Measurements from ENCODE around the gene E2F4.

Gene E2F4

GRCh38 chr16:67173808-67174705, 17.9 kb upstream of the E2F4 start:
- DNase-seq (ENCODE audit: low spot score), result peak; percentile 89

DNA sequence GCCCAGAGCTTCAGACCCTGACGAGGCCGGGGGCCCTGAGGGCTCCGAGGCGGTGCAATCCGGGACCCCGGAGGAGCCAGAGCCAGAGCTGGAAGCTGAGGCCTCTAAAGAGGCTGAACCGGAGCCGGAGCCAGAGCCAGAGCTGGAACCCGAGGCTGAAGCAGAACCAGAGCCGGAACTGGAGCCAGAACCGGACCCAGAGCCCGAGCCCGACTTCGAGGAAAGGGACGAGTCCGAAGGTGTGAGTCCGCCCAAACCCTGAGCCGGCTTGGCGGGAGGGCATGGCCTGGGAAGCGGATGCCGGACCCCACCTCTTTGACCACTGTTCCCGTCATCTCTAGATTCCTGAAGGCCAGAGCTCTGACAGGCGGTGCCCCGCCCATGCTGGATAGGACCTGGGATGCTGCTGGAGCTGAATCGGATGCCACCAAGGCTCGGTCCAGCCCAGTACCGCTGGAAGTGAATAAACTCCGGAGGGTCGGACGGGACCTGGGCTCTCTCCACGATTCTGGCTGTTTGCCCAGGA, 17.2 kb upstream of the E2F4 start:
- DNase-seq (ENCODE audit: low spot score), result no peak

- DNase-seq (ENCODE audit: low spot score), result no peak
Measured at GRCh38 chr16:67176662-67177061, 15.3 kb upstream of the E2F4 start.

DNA sequence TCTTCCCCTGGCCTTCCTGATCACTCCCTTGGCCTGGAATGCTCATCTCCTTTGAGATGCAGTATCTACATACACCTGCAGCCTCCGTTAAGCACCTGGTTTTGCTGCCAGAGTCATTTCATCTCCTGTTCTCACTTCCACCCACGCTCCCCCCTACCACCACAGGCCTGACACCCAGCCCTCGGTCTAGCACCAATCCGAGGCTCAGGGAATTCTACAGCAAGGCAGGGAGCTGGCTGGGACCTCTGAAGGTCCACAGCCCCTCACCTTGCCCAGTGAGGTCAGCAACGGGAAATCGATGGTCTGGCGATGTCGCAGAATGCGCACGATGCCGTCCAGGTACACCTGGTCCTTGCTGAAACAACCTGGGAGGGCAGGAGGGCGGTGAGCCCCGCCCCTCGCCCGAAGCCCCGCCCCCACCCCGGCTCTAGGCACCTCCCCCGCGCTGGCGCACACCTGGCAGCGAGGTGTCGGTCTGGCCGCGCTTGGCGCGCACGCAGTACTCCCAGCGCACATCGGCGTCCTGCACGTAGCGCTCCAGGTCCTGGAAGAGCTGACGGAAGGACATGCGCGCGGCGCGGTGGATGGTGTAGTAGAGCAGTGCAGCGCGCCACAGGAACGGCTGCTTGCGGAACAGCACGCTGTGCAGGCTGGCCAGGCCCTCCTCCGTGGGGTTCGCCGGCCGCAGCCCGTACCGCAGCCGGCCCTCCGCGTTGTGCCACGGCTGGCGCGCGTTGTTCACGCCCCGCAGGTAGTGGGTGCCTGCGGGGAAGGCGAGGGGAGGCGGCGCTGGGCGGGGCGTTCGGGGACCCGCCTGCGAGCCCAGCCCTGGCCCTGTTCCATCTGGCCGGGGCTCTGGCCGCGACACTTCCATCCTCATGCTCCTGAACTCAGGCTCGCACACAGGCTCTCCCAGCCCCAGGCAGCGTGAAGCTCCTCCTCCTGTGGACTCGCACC, 13.9 kb upstream of the E2F4 start:
- DNase-seq (ENCODE audit: low spot score), result peak; percentile 77

DNA sequence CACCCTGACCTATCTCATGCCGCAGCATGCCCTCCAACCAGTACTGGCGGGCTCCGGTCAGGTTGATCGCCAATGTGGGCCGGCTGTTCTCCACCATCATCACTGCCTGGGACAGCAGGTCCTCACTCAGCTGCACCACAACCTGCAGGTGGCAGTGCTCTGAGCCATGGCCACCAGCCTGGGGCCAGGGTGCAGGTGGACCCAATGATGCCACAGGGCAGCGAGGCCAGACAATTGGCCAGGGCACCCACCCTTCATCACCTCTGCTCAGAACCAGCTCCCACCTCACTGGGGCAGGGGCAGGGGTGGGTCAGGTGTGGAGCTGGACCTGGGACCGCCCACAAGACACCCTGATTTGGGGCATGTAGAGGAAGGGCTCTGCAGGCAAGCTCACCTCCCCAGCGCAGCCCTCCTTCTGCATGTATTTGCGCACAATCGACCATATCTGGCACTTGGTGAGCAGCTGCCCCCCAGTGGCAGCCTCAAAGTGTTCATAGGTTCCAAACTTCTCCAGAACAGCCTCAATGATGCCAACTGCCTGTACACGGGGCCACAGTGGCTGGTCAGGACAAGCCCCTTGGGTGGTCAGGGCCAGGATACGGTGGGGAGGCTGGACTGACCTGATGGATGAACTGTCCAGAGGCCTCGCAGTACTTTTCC, 12.4 kb upstream of the E2F4 start:
- DNase-seq (ENCODE audit: low spot score), result no peak

DNA sequence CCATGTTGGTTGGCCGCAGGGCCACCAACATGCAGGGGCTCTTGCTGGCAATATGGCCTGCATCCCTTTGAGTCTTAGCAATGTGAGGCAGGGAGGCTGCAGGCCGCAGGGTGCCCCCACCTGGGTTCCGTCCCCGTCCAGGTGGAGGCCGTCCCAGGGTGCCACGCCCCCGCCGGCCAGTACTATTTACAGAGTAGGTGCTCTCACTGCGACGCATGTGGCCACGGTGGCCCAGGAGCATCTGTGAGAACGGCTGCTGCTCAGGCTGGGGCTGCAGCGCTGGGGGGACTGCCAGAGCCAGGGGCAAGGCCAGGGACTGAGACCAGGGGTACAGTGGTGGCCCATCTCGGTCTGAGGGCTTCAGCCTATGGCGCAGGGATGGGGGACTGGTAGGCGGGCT, 11.8 kb upstream of the E2F4 start:
- no peak for DNase-seq (ENCODE audit: low spot score)

DNA sequence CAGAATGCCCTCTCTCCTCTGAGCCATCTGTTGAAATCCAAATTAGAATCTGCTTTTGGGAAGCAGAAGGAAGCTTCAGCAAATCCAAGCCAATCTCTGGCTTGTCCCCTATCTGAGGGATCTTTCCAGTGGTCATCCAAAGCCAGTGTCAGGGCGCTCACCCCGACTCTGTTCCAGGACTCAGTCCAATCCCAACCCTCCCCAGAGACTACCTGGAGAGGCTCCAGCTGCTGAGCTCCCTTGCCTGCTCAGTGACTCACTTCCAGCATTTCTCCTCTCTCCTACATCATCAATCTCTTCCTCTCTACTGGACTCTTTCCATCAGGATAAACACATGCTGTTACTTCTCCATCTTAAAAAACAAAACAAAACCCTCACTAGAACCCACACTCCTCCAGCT, 10.6 kb upstream of the E2F4 start:
- DNase-seq (ENCODE audit: low spot score), result peak; percentile 87

GRCh38 chr16:67182288-67182687, 9.7 kb upstream of the E2F4 start:
- no peak for DNase-seq (ENCODE audit: low spot score)

- DNase-seq (ENCODE audit: low spot score), result no peak
Measured at GRCh38 chr16:67183284-67183626, 8.7 kb upstream of the E2F4 start.

DNA sequence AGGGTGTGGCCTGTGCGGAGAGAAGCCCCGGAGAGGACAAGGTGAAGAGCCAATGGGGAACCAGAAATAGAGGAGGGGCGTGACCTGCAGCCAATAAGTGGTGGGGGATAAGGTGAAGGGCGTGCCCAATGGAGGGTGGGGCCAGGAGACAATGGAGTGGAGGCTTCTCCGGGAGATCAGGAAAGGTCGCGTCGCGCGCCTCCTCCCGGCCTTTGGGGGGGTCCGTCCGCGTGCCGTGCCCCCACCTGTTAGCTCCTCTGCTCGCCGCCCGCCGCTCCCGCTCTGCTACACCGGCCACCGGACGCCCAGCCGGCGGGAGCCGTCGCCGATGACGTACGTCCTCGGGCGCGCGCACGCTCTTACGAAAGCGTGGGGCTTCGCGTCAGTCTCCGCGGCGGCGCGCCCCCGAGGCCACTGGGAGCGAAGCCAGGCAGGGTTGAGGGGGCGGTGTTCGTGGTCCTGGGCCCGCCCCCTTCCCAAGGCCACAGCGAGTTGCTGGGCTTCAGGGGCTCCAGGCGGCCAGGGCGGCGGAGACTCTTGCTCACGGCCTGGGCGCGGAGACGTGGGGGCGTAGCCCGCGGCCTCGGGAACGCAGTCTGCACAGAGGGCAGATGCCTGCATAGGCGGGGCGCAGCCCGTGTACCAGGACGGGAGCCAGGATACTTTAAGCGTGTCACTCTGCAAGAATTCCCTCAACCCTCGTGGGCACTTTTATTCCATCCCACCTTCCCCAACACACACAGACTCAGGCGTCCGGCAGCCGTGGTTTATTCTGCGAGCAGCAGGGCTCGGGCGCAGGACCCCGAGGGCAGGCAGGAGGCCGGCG, 8.1 kb upstream of the E2F4 start, which contains the start of gene MATCAP1:
Gene MATCAP1, minus strand, starts transcription at position 337 of the 826 bp plus-strand sequence. CDS start 3,353 bp downstream, outside the sequence.
- DNase-seq (ENCODE audit: low spot score), result peak; percentile 99

DNA sequence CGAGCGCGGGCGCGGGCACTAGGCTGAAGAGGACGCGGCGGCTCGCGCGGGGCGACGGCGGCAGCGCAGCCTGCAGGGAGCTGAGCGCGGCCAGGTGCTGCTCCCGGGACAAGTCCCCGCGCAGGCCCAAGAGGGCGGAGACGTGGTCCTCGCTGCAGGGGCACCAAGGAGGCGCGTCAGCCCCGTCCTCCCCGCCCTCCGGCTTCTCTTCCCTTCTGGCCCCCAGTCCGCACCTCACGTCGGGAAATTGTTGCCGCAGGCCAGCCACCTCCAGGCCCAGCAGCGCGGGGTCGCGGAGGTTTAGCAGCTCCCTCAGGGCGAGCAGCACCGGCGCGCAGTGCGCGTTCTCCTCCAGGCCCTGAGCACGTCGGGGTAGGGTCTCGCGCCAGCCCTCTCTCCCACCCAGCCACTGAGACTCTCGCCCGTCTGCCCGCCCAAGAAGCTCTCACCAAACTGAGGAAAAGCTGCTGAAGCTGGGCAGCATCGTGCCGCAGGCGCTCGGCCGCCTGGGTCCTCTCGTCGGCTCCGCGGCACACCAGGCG, 7.4 kb upstream of the E2F4 start:
- DNase-seq (ENCODE audit: low spot score), result no peak

DNA sequence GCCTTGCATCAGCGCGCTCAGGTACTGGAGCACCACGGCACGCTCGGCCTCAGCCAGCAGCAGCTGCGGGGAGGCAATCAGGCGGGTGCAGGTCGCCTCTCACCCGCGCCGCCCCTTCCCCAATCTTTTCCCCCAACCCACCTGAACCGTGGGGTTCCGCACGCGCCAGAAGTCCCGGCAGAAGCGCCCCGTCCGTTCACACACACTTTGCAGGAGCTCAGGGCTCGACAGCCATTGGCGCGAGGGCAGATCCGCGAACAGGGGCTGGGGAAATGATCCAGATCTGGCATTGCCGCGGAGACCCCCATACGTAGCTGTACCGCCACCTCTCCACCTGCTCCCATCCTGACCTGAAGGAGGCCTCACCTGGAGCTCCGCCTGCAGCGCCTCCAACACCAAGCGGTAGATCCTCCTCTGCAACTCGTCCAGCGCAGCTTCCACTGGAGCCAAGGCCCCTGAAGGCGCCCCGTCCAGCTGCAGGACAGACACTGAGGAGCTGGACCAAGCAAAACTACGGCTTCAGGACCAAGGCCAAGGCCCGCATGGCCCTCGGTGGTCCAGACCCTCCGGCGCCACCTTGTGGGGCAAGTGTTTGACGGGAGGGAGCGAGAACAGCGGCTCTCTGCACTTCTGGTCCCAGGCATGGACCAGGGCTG, 6.8 kb upstream of the E2F4 start:
- DNase-seq (ENCODE audit: low spot score), result peak; percentile 87

- DNase-seq (ENCODE audit: low spot score), result no peak
Measured at GRCh38 chr16:67185651-67186134, 6.3 kb upstream of the E2F4 start.

- peak; percentile 61 for DNase-seq (ENCODE audit: low spot score)
Measured at GRCh38 chr16:67186550-67186950, 5.4 kb upstream of the E2F4 start.

DNA sequence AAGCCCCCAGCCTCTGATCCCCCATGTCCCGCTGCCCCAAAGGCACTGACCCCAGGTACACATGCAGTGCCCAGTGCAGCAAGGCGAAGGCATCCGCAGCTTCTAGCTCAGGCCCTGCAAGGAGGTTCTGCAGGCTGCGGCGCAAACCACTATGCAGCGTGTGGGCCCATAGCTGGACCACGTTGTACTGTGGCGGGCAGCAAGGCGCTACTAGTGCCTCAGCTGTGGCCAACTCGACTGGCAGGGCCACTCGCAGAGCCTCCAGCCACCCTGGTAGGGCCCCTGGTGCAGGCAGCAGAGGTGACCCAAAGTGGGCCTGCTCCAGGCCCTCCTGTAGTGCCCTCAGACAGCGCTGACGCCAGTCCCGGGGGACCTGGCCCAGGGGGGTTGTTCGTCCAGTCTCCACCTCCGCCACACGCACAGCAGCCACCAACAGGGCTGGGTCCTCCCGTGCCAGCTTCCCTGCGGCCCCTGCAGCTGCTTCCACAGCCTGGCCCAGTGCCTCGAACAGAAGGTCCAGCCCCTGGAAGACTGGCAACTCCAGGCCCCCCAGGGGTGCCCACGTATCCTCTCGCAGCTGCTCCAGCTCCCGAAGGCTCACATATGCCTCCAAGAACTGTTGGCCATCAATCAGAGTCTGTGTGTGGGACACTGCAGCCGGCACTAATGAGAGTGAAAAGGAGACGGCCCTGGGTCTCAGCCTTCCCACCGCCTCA, 4.6 kb upstream of the E2F4 start:
- DNase-seq (ENCODE audit: low spot score), result no peak

GRCh38 chr16:67188323-67188722, 3.6 kb upstream of the E2F4 start:
- no peak for DNase-seq (ENCODE audit: low spot score)

GRCh38 chr16:67188798-67189197, 3.2 kb upstream of the E2F4 start:
- no peak for DNase-seq (ENCODE audit: low spot score)

- no peak for DNase-seq (ENCODE audit: low spot score)
Measured at GRCh38 chr16:67190041-67190440, 1.9 kb upstream of the E2F4 start, which contains the start of gene EXOC3L1. Gene EXOC3L1, minus strand, starts transcription at chr16:67190136. Its CDS starts 460 bp downstream, at chr16:67189676.
